Measurements from ENCODE around the gene FMO2.

The FMO2 gene

GRCh38 chr1:171174560-171175294, 10.4 kb upstream of the FMO2 start:
- DNase-seq, result no peak

DNA sequence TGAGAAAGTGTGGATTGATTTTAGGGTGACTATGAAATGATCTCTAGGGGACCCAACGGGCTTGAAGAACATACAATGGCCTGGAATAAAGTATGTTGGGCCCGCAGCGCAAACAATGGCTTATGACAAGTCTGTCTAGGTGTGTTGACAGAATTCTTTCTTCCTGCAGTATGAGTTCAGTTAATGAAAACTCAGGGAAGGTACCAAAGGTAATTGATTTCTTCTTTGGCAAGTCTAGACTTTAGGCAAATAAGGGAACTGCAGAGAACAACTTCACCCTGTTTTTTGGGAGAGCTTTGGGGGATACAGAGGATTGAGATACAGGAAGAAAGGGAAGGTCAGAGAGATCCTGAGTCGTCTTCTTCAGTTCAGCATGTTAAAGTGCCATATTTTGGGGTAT, 7.8 kb upstream of the FMO2 start:
- DNase-seq, result no peak

DNA sequence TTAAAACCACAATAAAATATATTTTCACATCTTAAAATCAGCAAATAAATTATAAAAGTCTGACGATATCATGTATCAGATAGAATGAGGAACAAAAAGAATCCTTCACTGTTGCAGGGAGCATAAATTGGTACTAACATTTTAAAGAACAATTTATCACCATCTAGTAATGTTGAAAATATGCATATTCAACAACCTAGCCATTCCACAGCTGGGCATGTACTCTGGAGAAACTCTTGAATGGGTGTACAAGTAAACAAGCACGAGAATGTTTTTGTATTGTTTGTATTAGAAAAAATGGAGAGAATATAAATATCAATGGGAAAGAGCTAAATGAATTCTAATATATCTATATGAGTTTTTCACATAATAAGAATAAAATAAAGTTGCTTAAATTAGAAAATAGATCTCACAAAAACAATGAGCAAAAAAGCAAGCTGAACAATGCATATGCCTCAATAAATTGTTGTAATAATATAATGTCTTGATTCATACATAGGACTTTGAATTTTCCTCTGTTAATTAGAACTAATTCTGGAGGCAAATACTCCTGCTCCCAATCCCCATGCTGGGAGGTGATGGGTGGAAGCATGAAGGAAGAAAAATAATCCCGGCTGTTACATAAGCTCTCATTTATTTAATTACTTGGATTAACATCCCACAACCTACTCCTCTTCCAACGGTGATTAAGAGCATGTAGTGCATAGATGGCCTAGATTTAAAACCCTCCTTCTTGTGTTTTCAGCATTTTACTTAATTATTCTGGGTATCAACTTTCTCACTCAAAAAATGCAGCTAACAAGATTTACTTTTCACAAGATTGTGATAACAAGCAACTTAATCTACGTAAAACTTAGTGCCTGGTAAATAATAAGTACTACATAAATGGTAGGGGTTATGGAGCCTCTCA, 5.5 kb upstream of the FMO2 start:
- no peak for DNase-seq

GRCh38 chr1:171180670-171181069, 4.4 kb upstream of the FMO2 start:
- DNase-seq, result no peak

DNA sequence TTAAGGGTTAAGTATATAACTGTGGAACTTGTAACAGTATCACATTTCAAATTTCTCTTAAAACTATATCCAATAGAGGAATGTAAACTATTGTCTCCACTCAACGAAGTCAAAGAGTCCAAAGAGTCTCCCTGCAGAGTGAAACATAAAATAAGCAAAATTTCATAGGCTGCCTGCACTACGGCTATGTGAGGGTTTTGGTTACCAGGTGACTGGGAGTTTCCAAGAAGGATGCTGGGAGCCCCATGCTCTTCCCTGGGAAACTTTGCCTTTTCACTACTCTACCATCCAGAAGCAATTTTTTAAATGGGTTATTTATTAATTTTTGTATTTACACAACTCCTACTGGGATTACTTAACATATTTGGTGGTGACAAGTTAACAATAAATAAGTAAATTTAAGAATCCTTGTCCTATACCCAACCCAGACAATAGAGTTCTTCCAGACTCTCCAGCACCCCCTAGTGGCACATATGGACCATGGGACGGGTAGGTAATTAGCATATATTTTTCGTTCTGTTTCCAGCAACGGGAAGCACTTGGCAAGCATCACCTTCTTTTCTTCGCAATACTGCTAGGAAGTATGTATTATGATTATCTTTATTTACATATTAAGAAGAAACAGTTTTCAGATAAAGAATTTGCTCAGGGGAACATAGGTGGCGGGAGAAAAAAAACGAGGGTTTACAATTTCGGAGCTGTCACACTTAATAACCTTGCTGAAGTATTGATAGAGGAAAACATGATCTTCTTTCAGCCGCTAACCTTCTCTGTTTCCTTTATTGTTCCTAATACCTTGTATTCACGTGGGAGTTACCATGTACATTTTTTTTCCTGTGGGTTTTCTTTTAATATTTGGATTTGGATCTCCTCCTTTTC, 3.5 kb downstream of the FMO2 start:
- DNase-seq, result peak; percentile 23

DNA sequence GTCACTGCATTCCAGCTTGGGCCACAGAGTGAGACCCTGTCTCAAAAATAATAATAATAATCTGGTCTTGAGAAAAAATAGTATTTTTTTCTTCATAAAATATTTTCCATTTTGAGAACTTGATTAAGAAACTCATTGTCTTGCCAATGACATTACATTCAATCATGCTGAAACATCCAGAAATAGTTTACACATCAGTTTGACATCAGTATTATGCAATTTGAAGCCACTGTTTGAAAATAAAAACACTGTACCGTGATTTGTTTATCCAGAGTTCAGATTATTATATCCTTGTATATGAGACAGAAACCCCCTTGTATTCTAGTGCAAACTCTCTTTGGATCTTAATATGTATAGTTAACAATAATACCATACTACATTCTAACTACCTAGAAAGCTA, 6.9 kb downstream of the FMO2 start:
- no peak for DNase-seq

DNA sequence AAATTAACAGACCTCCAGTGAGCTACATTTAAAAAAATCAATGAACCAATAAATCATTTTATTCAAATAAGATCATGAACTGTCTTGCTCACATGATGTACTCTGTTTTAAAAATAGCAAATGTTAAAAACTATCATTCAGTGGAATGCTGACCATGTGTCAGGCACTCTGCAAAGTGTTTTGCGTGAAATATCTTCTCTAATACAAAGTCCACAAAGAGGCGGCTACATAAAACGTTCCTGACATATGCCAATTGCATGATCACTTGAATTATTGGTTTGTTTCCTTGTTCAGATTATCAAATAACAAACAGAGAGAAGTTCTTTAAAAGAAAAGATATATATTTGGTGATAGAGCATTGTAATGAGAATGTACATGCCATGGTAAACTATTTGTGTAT, 10.7 kb downstream of the FMO2 start:
- DNase-seq, result no peak

- no peak for DNase-seq
Observed at GRCh38 chr1:171196351-171196750, 11.3 kb downstream of the FMO2 start.

DNA sequence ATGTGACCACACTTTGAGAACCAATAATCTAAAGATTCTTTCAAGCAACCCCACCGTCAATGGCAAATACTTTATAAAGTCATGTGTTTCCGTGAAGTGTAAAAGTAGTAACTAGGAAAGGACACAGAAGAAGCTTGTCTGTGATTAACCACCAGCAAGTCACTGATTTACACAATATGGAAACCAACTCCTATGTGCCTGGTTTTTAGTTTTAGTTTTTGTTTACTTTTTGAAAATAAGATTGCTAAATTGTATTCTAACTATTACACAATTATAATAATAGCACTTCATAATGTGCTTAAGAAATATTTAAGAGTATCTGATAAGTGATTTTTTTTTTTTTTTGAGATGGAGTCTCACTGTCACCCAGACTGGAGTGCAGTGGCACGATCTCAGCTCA, 13.0 kb downstream of the FMO2 start:
- DNase-seq, result no peak

GRCh38 chr1:171204296-171204695, 19.2 kb downstream of the FMO2 start:
- no peak for DNase-seq

GRCh38 chr1:171206204-171206977, 21.3 kb downstream of the FMO2 start:
- DNase-seq, result no peak

DNA sequence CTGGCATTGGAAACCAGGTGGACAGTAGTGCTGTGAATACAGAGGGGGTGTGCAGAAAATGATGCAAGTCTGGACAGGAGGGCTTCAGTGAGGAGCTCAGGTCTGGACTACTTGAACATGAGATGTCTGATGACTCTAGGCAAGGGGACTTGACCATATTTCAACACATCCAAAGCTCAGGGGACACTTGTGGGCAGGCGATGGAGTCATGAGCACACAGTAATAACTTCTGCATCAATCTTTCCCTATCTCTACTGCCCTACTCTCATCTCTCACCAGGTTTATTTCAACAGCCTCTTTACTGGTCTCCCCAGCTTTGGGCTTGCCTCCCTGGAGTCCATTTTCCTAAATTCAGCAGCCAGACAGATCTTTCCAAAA, 21.9 kb downstream of the FMO2 start:
- no peak for DNase-seq

DNA sequence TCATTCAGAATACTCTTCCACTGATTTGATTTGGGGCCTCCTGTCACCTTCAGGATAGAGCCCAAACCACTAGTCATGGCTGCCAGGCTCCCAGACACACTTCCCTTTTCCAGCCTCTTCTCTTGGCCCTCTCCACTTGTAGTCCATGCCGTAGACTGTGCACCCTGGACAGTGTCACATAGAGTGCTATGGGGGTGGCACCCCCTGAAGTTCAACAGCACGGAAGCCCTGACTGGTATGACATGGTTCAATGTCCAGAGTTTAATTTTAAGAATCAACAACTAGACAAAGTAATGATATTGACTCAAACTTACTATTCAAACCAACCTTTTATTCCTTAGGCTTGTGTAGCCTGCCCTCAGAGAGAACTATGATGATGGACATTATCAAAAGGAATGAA, 22.3 kb downstream of the FMO2 start:
- no peak for DNase-seq

DNA sequence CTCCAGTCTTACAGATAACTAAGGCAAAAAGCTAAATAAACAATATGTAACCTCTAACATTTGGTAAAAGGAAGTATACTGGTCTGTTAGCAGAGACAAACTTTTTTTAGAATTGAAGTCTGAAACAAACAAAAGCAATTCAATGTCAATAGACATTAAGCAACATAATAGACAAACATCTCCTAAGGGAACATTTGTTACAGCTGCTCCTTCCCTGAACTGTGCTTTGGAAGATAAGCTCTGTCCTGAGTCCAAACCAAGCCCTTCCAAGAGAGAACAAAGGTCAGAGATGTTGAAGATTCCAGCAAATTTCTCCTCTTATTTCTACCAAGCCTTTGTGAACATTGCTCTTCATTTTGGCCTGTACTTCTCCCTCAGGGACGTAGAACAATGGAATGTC, 25.3 kb downstream of the FMO2 start:
- DNase-seq, result no peak

DNA sequence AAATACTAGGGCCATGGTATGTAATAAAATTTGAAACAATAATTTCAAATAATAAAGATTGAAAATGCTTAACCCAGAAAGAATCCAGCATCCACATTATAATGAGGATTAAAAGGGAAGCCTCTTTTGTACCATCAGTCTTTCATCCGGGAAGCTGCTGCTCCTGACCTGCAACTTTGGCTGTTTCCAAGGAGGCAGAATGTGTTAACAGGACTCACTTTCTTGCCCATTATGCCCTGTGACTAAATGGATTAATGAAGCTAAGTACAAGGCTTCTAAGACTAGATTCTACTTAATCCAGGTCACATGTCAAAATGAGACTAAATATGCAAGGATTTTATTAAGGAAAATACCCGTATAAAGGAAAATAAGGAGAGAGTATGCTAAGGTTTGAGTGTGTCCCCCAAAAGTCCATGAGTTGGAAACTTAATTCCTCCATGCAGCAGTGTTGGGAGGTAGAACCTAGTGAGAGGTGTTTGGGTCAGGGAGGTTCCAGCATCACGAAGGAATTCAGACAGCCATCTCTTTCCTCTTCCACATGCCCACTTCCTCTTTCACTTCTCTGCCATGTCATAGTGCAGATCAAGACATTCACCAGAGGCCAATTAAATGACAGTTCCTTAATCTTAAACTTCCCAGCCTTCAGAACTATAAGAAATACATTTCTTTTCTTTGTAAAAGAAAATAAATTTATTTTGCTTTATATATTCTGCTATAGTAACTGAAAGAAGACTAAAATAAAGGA, 27.7 kb downstream of the FMO2 start:
- no peak for DNase-seq

DNA sequence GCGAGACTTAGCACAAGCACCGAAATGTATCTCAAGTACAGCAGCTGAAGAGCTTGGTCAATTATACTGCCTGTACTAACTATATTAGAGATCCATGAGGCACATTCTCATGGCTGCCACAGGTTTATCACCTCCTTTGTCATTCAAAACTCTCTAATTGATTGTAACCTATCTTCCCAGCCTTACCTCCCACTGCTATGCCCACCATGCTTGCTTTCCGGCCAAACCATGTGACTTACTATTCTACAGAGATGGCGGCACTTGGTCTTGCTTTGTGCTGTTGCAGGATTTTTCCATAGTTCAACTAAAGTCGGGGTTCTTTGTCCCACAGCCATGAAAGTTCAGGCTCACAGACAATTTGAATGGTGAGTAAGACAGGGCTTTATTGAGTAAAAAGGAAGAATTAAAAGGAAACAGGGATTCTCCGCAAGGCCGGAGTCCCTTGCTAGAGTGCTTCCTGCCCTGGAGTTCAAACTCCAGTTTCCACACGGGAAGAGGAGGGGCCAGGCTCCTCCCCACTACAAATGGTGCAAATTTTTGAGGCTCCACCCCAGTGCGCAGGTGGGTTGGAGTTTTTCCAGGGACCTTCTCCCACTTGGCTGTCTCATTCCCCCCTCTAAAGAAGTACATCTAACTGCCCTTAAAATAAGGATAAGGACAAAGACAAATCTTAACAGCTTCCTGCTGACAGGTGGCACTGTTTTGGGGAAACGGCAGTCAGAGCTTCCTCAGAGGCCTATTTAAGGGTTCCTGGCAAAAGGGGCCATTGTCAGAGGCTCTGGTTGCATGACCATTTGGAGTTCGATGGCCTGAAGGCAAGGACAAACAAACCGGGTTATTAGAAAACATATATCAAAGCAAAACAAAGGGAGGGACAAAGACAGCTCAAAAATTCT, 28.7 kb downstream of the FMO2 start:
- DNase-seq, result no peak

GRCh38 chr1:171217658-171218443, 32.8 kb downstream of the FMO2 start:
- DNase-seq, result no peak

GRCh38 chr1:171218661-171219060, 33.6 kb downstream of the FMO2 start:
- no peak for DNase-seq

DNA sequence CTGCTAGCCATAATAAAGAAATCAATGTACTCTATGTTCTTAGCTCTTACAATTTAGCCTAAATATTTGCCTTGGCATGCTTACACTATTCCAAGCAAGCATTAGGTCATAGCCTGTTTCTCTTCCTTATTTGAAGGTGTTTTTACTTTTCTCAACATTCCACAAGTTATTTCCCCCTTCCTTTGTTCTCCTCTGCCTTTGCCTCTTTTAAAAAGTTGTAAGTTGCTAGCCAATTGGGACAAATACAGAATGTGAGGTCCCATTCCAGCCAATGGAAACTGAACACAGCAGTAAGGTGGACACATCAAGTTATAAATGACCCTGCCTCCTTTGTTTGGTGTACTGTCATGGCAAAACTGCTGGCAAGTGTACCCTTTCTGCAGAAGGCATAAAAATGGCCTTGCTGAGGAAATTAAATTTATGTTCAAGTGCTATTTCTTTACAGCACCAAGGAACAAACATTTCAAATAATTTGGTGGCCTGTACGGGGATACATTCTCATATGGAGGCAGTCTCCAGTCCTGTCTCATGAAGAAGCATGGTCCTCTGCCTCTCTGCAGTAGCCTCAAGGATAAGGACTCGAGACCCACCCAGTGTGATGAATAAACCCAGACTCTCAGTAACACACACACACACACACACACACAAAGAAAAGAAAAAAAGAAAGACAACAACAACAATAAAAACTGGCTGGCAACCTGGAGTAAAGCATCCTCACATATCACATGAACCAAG, 34.4 kb downstream of the FMO2 start:
- no peak for DNase-seq
